ENCODE results near the gene ACHE.

GRCh38 chr7:100859856-100860255, 35.8 kb downstream of the ACHE start:
- TF ChIP-seq POLR2A (IDR thresholded peaks at IDR 0.05; ENCODE audit: low read length), result no peak
- no peak for TF ChIP-seq GATA1 (IDR thresholded peaks at IDR 0.05; ENCODE audit: low read depth, low read length)

All from erythroblast (primary cell).